Chondrocyte (in vitro differentiated cells): ENCODE results near the gene PIP4K2C. TPM values are rescaled to one million over a fixed set of nuclear protein-coding genes. Genes with fewer than 3 reads are reported as not detected.
"Not testable (repeated sequence)": the region's sequence is repeated elsewhere in the genome, so short reads cannot be mapped to it uniquely, and the experiment has no call there.

ENCODE experiments used
- DNase-seq: peaks from one replicate; pipeline ENCODE4 v3.0.0; 2021; ENCODE audit warnings: mixed read lengths, low spot score
- H3K27ac Mint-ChIP-seq: one replicate; pipeline ENCODE4 v1.8.0; 2021; ENCODE audit warnings: mild to moderate bottlenecking, moderate library complexity, mixed read lengths; ENCODE audit not compliant: unreplicated experiment
- H3K27me3 Mint-ChIP-seq: 2 replicates; pipeline ENCODE4 v1.8.0; 2021; ENCODE audit warnings: low read depth, mixed read lengths
- H3K36me3 Mint-ChIP-seq: 2 replicates; pipeline ENCODE4 v1.8.0; 2021; ENCODE audit warnings: low read depth, mixed read lengths
- H3K4me1 Mint-ChIP-seq: 2 replicates; pipeline ENCODE4 v1.8.0; 2021; ENCODE audit warnings: low read depth, mild to moderate bottlenecking, mixed read lengths
- H3K4me3 Mint-ChIP-seq: one replicate; pipeline ENCODE4 v1.8.0; 2021; ENCODE audit warnings: mild to moderate bottlenecking, moderate library complexity, mixed read lengths; ENCODE audit not compliant: unreplicated experiment
- H3K9me3 Mint-ChIP-seq: 2 replicates; pipeline ENCODE4 v1.8.0; 2021; ENCODE audit warnings: low read depth, mixed read lengths
- total RNA-seq: library from RNA; stranded (reverse); gene quantifications from 3 replicates; pipeline ENCODE4 v1.2.1, GENCODE V29; 2021
- TF ChIP-seq, protein P1 (sequence below): fragments of 200-600 bp; sonication (generic); IDR thresholded peaks from 2 replicates; pipeline ENCODE4 v1.5.0; 2021; ENCODE audit warnings: antibody characterized with exemption, mild to moderate bottlenecking, moderate library complexity

Gene PIP4K2C
- total RNA-seq, 1 donor from 2014 or later, result 33.1 TPM

DNA sequence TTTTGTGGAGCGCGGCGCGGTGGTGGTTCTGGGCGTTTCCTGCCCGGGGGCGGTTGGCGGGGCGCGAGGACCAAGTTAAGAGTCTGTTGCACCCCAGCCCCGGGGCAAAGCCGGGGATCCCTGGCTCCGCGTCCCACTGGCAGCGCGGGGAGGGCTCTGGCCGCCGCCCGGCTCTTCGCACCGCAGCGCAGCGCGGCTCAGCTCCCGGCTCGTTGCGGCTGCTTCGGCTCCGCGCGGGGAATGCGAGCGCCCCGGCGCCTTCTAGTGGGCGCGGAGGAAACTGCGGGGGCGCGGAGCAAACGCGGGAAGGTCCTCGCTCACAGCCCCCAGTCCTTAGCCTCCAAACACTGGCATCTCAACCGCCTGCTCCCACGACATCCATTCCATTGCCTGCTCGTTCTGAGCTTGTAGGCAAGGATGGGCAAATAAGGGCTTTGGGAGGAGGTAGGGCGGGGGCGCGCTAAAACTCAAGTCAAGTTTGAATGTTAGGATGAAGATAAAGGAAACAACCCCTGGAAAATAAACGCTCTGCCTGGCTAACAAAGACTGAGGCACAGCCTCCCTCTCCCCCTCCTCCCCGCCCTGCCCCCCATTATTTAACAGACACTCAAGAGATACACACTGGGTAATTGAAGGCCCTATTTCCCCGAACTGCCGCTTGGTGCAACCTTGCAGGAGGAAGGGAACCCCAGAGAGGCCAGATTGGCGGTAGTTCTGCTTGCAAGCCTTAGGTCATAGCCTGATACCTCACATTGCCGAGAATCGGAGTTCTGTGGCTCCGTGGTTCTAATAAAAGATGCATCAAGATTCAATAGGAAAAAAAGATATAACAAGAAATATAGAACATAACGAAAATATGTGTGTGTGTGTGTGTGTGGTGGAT, 42.2 kb downstream of the PIP4K2C start, which contains the start of gene B4GALNT1:
Gene B4GALNT1, minus strand, starts transcription at position 244 of the 883 bp plus-strand sequence. CDS start 1,069 bp downstream, outside the sequence.
- Mint-ChIP-seq H3K4me3 (peak within 1 kb of the TSS; percentile 78), H3K9me3 (no peaks in the 10 kb centered on the region), H3K27me3 (peaks cover 5% of the 10 kb centered on the region), H3K27ac (no peak within 1 kb of the TSS), H3K4me1 (peaks cover 13% of the 10 kb centered on the region), H3K36me3 (peaks cover 5% of the 10 kb centered on the region)
- TF ChIP-seq, protein P1, sequence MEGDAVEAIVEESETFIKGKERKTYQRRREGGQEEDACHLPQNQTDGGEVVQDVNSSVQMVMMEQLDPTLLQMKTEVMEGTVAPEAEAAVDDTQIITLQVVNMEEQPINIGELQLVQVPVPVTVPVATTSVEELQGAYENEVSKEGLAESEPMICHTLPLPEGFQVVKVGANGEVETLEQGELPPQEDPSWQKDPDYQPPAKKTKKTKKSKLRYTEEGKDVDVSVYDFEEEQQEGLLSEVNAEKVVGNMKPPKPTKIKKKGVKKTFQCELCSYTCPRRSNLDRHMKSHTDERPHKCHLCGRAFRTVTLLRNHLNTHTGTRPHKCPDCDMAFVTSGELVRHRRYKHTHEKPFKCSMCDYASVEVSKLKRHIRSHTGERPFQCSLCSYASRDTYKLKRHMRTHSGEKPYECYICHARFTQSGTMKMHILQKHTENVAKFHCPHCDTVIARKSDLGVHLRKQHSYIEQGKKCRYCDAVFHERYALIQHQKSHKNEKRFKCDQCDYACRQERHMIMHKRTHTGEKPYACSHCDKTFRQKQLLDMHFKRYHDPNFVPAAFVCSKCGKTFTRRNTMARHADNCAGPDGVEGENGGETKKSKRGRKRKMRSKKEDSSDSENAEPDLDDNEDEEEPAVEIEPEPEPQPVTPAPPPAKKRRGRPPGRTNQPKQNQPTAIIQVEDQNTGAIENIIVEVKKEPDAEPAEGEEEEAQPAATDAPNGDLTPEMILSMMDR, result peak; percentile 88
- peak; percentile 94 for DNase-seq

DNA sequence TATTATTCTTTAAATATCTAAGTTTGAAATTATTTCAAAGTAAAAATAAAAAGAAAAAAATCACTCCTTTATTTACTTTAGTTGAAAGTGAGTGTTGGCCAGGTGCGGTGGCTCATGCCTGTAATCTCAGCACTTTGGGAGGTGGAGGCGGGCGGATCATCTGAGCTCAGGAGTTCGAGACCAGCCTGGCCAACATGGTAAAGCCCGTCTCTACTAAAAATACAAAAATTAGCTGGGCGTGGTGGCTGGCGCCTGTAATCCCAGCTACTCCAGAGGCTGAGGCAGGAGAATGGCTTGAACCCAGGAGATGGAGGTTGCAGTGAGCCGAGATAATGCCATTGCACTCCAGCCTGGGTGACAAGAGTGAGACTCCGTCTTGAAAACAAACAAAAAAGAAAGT, 45.7 kb downstream of the PIP4K2C start:
- H3K27me3 Mint-ChIP-seq, result peaks cover 28% of the 10 kb centered on the region
- not testable (repeated sequence) for H3K27ac Mint-ChIP-seq

GRCh38 chr12:57637364-57637763, 46.4 kb downstream of the PIP4K2C start:
- TF ChIP-seq, protein P1, result peak; percentile 33
- H3K27me3 Mint-ChIP-seq, result peaks cover 31% of the 10 kb centered on the region
- H3K9me3 Mint-ChIP-seq, result no peaks in the 10 kb centered on the region
- no peak overlapping the region for H3K27ac Mint-ChIP-seq
- H3K4me1 Mint-ChIP-seq, result peaks cover 5% of the 10 kb centered on the region
- no peak for DNase-seq
- H3K36me3 Mint-ChIP-seq, result no peaks in the 10 kb centered on the region
- H3K4me3 Mint-ChIP-seq, result no peak overlapping the region

More for the DNA sequence above, 45.7 kb downstream of the PIP4K2C start:
- H3K9me3 Mint-ChIP-seq, H3K36me3 Mint-ChIP-seq, DNase-seq, H3K4me3 Mint-ChIP-seq, H3K4me1 Mint-ChIP-seq: not testable (repeated sequence)

DNA sequence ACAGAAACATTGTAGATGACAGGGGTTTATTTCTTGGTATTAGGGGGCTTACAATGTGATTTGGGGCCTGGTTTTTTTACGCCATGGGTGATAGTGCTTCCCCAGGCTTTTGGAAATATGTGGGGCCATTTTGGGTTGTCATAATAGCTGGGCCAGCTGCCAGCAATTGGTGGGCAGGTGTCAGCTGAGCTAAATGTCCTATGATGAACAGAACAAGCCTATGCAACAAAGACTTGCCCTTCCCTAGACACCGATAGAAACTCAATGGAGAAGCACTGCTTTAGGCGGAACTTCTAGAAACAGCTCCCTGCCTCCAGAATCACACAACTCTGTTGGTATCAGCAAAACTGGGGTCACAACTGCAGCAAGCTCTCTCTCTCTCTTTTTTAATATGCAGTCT, 47.1 kb downstream of the PIP4K2C start:
- Mint-ChIP-seq H3K27me3 (peaks cover 31% of the 10 kb centered on the region), H3K9me3 (no peaks in the 10 kb centered on the region)

GRCh38 chr12:57640175-57641042, 49.4 kb downstream of the PIP4K2C start:
- H3K27me3 Mint-ChIP-seq, result peaks cover 31% of the 10 kb centered on the region
- H3K27ac Mint-ChIP-seq, result no peak overlapping the region
- TF ChIP-seq, protein P1, result no peak
- no peak overlapping the region for H3K4me3 Mint-ChIP-seq
- no peaks in the 10 kb centered on the region for H3K9me3 Mint-ChIP-seq
- H3K4me1 Mint-ChIP-seq, result no peaks in the 10 kb centered on the region
- no peaks in the 10 kb centered on the region for H3K36me3 Mint-ChIP-seq
- DNase-seq, result no peak

More for the DNA sequence above, 47.1 kb downstream of the PIP4K2C start:
- Mint-ChIP-seq H3K4me3 (no peak overlapping the region), H3K4me1 (peaks cover 5% of the 10 kb centered on the region), H3K36me3 (no peaks in the 10 kb centered on the region), H3K27ac (no peak overlapping the region)
- DNase-seq, result no peak
- TF ChIP-seq, protein P1, result no peak
